GM23338 (cell line): Measurements from ENCODE around the gene CDKN1C. TPM values are rescaled to one million over a fixed set of nuclear protein-coding genes. Genes with fewer than 3 reads are reported as not detected.

Experiments
- ATAC-seq: fragments of 200-7000 bp; cut with Tn5 transposase; 3 replicates; pipeline ENCODE4 v1.9.1; 2020
- DNase-seq: peaks from one replicate; pipeline ENCODE4 v3.0.0-alpha.2; 2015; ENCODE audit warnings: low spot score
- H2AFZ ChIP-seq: fragments of 200-600 bp; sonication (generic); 2 replicates; pipeline ENCODE4 v1.8.0; 2016; ENCODE audit warnings: antibody characterized with exemption, mild to moderate bottlenecking, moderate library complexity
- H3F3A ChIP-seq: fragments of 200-600 bp; sonication (generic); replicated peaks from 2 replicates; pipeline ENCODE4 v1.8.0; 2017; ENCODE audit warnings: antibody characterized with exemption, mixed run types, low read depth
- H3K27ac ChIP-seq: fragments of 200-600 bp; sonication (generic); 2 replicates; pipeline ENCODE4 v1.6.1; 2016; ENCODE audit warnings: low read depth
- H3K27me3 ChIP-seq: fragments of 200-600 bp; sonication (generic); 2 replicates; pipeline ENCODE4 v1.8.0; 2016; ENCODE audit warnings: mild to moderate bottlenecking, mixed run types, moderate library complexity; ENCODE audit not compliant: insufficient read depth
- H3K36me3 ChIP-seq: fragments of 200-600 bp; sonication (generic); 2 replicates; pipeline ENCODE4 v1.8.0; 2016; ENCODE audit warnings: mild to moderate bottlenecking; ENCODE audit not compliant: insufficient read depth
- H3K4me1 ChIP-seq: fragments of 200-600 bp; sonication (generic); 2 replicates; pipeline ENCODE4 v1.8.0; 2016; ENCODE audit warnings: mild to moderate bottlenecking, moderate library complexity; ENCODE audit not compliant: insufficient read depth
- H3K4me2 ChIP-seq: fragments of 200-600 bp; sonication (generic); 2 replicates; pipeline ENCODE4 v1.7.1; 2017; ENCODE audit warnings: mixed run types
- H3K4me3 ChIP-seq: fragments of 200-600 bp; sonication (generic); 2 replicates; pipeline ENCODE4 v1.6.1; 2016; ENCODE audit warnings: mixed run types
- H3K79me2 ChIP-seq: fragments of 200-600 bp; sonication (generic); replicated peaks from 2 replicates; pipeline ENCODE4 v1.8.0; 2017; ENCODE audit warnings: mild to moderate bottlenecking; ENCODE audit not compliant: insufficient read depth
- H3K9me2 ChIP-seq: fragments of 200-600 bp; sonication (generic); 2 replicates; pipeline ENCODE4 v1.8.0; 2017; ENCODE audit not compliant: insufficient read depth
- H4K20me1 ChIP-seq: fragments of 200-600 bp; sonication (generic); replicated peaks from 2 replicates; pipeline ENCODE4 v1.8.0; 2017; ENCODE audit warnings: mild to moderate bottlenecking; ENCODE audit not compliant: insufficient read depth
- H3K27ac Mint-ChIP-seq: 2 replicates; pipeline ENCODE4 v1.8.0; 2020; ENCODE audit warnings: inconsistent platforms, mild to moderate bottlenecking, moderate library complexity, mixed read lengths
- H3K27me3 Mint-ChIP-seq: 3 replicates; pipeline ENCODE4 v1.8.0; 2022; ENCODE audit warnings: low read depth, mild to moderate bottlenecking, moderate library complexity, mixed read lengths, inconsistent platforms; ENCODE audit not compliant: insufficient read depth, poor library complexity
- H3K36me3 Mint-ChIP-seq: 3 replicates; pipeline ENCODE4 v1.8.0; 2021; ENCODE audit warnings: low read depth, mild to moderate bottlenecking, inconsistent platforms, moderate library complexity, mixed read lengths
- H3K4me1 Mint-ChIP-seq: 3 replicates; pipeline ENCODE4 v1.8.0; 2020; ENCODE audit warnings: mild to moderate bottlenecking, inconsistent platforms, mixed read lengths
- H3K4me3 Mint-ChIP-seq: 3 replicates; pipeline ENCODE4 v1.8.0; 2021; ENCODE audit warnings: moderate library complexity, mild to moderate bottlenecking, inconsistent platforms, mixed read lengths
- H3K9me3 Mint-ChIP-seq: 3 replicates; pipeline ENCODE4 v1.8.0; 2020; ENCODE audit warnings: moderate library complexity, mild to moderate bottlenecking, inconsistent platforms, mixed read lengths
- EZH2 ChIP-seq: fragments of 200-600 bp; sonication (generic); IDR thresholded peaks from one replicate; pipeline ENCODE4 v1.8.0; 2017; ENCODE audit warnings: antibody characterized with exemption, mild to moderate bottlenecking, low read depth; ENCODE audit not compliant: unreplicated experiment
- EZH2phosphoT487 ChIP-seq: fragments of 200-600 bp; sonication (generic); IDR thresholded peaks from one replicate; pipeline ENCODE4 v1.8.1; 2018; ENCODE audit warnings: antibody characterized with exemption; ENCODE audit not compliant: unreplicated experiment
- REST ChIP-seq: IDR thresholded peaks from one replicate; pipeline ENCODE4 v1.6.1; 2018; ENCODE audit warnings: antibody characterized with exemption; ENCODE audit not compliant: unreplicated experiment
- ZNF114 ChIP-seq: fragments of 250-450 bp; sonication (Bioruptor Pico); IDR thresholded peaks from 2 replicates; pipeline ENCODE4 v1.5.0; 2020; ENCODE audit warnings: mild to moderate bottlenecking, moderate library complexity
- ZNF462 ChIP-seq: fragments of 250-450 bp; sonication (Bioruptor Pico); IDR thresholded peaks from 2 replicates; pipeline ENCODE4 v1.5.0; 2020; ENCODE audit warnings: mild to moderate bottlenecking, moderate library complexity
- polyA plus RNA-seq: library from polyadenylated mRNA; unstranded; fragments of >200 nt; fragmentation: Nextera tagmentation; extraction: Ambion mirVana; gene quantifications from 2 replicates; pipeline ENCODE4 v1.2.1, GENCODE V29; 2016
- total RNA-seq: library from RNA; depleted of rRNA; stranded (reverse); fragments of >200 nt; shearing (Covaris generic); gene quantifications from 2 replicates; pipeline ENCODE4 v1.2.3, GENCODE V29; 2014

Gene CDKN1C
- total and polyA plus RNA-seq, 2 experiments from 2014 or later: 19.3 to 23.5 TPM

GRCh38 chr11:2896047-2896446, 10.5 kb upstream of the CDKN1C start:
- Histone ChIP-seq H3K79me2 (no peaks in the 10 kb centered on the region), H3K27ac (no peak overlapping the region), H3K4me1 (peaks cover 9% of the 10 kb centered on the region), H2AFZ (no peak overlapping the region), H3K36me3 (no peaks in the 10 kb centered on the region), H3K4me2 (no peak overlapping the region), H3F3A (peaks cover 14% of the 10 kb centered on the region; the same call in 1 of the 2 replicates), H3K9me2 (no peaks in the 10 kb centered on the region), H3K27me3 (peaks cover 4% of the 10 kb centered on the region; the same call in 1 of the 2 replicates), H4K20me1 (no peaks in the 10 kb centered on the region; the same call in 1 of the 2 replicates), H3K4me3 (no peak overlapping the region)
- ATAC-seq: no peak
- TF ChIP-seq REST (no peak), ZNF114 (CRISPR knock-in tag) (no peak), ZNF462 (no peak), EZH2 (no peak), EZH2phosphoT487 (no peak)
- H3K4me1 Mint-ChIP-seq: peaks cover 10% of the 10 kb centered on the region
- no peak for DNase-seq
- H3K9me3 Mint-ChIP-seq: peaks cover 32% of the 10 kb centered on the region
- H3K4me3 Mint-ChIP-seq: no peak overlapping the region
- H3K27me3 Mint-ChIP-seq: peaks cover 57% of the 10 kb centered on the region
- H3K27ac Mint-ChIP-seq: no peak overlapping the region
- peaks cover 12% of the 10 kb centered on the region for H3K36me3 Mint-ChIP-seq
